Smooth muscle cell (in vitro differentiated cells): ENCODE measurements around the gene ANKRD49. TPM values are rescaled to one million over a fixed set of nuclear protein-coding genes. Genes with fewer than 3 reads are reported as not detected.

Experiments used
- DNase-seq: peaks from one replicate; lab custom pipeline; 2025; ENCODE audit not compliant: unreplicated experiment; lab: John Stamatoyannopoulos, UW
- H2AFZ ChIP-seq: fragments of 200-600 bp; sonication (generic); 2 replicates; pipeline ENCODE4 v1.6.0; 2016; ENCODE audit warnings: antibody characterized with exemption, low read depth, mild to moderate bottlenecking
- H3F3A ChIP-seq: fragments of 200-600 bp; sonication (generic); 2 replicates; pipeline ENCODE4 v1.6.0; 2017; ENCODE audit warnings: antibody characterized with exemption, low read depth
- H3K27ac ChIP-seq: fragments of 200-600 bp; sonication (generic); 2 replicates; pipeline ENCODE4 v1.5.1; 2016; ENCODE audit warnings: low read depth, mild to moderate bottlenecking
- H3K27me3 ChIP-seq: fragments of 200-600 bp; sonication (generic); 2 replicates; pipeline ENCODE4 v1.6.1; 2016; ENCODE audit warnings: low read depth, mild to moderate bottlenecking
- H3K36me3 ChIP-seq: fragments of 200-600 bp; sonication (generic); 2 replicates; pipeline ENCODE4 v1.5.1; 2016; ENCODE audit warnings: low read depth
- H3K4me1 ChIP-seq: fragments of 200-600 bp; sonication (generic); 2 replicates; pipeline ENCODE4 v1.5.1; 2016; ENCODE audit warnings: low read depth
- H3K4me2 ChIP-seq: fragments of 200-600 bp; sonication (generic); 2 replicates; pipeline ENCODE4 v1.6.0; 2016; ENCODE audit warnings: mild to moderate bottlenecking
- H3K4me3 ChIP-seq: fragments of 200-600 bp; sonication (generic); 2 replicates; pipeline ENCODE4 v1.5.1; 2016; ENCODE audit warnings: mild to moderate bottlenecking
- H3K79me2 ChIP-seq: fragments of 200-600 bp; sonication (generic); 2 replicates; pipeline ENCODE4 v1.6.0; 2016; ENCODE audit warnings: low read depth, mild to moderate bottlenecking
- H3K9ac ChIP-seq: fragments of 200-600 bp; sonication (generic); 2 replicates; pipeline ENCODE4 v1.6.0; 2016; ENCODE audit warnings: low read depth
- H3K9me3 ChIP-seq: fragments of 200-600 bp; sonication (generic); replicated peaks from 2 replicates; pipeline ENCODE4 v1.5.1; 2016; ENCODE audit warnings: low read depth
- H4K20me1 ChIP-seq: fragments of 200-600 bp; sonication (generic); 2 replicates; pipeline ENCODE4 v1.6.0; 2016; ENCODE audit warnings: low read depth
- CTCF ChIP-seq: fragments of 200-600 bp; sonication (generic); IDR thresholded peaks from 2 replicates; pipeline ENCODE4 v1.5.1; 2017; ENCODE audit warnings: borderline replicate concordance, mild to moderate bottlenecking, antibody characterized with exemption; ENCODE audit not compliant: insufficient read depth, poor library complexity, severe bottlenecking
- WGBS: methylation state at CpG from one replicate; pipeline ENCODE4 v1.1.7; 2016; ENCODE audit warnings: low lambda C conversion rate; 5-methylcytosine and 5-hydroxymethylcytosine counted together
- polyA plus RNA-seq: library from polyadenylated mRNA; unstranded; fragments of >200 nt; fragmentation: Nextera tagmentation; extraction: Ambion mirVana; gene quantifications from 2 replicates; pipeline ENCODE4 v1.2.1, GENCODE V29; 2016
- total RNA-seq: library from RNA; depleted of rRNA; stranded (reverse); fragments of >200 nt; gene quantifications from 2 replicates; pipeline ENCODE4 v1.2.3, GENCODE V29; 2014

Gene ANKRD49
- total and polyA plus RNA-seq, 2 experiments from 2014 or later: 13.6 to 20.3 TPM

- H3K9ac ChIP-seq: no peak overlapping the region
- H2AFZ ChIP-seq: no peak overlapping the region
- no peak overlapping the region for H3K4me2 ChIP-seq
- H3K4me1 ChIP-seq: no peaks in the 10 kb centered on the region
- H3K4me3 ChIP-seq: no peak overlapping the region
- H3K9me3 ChIP-seq: no peaks in the 10 kb centered on the region
- WGBS: 40% methylated on average over 1 of the region's 1 CpG
- no peak for TF ChIP-seq CTCF
- H3F3A ChIP-seq: no peaks in the 10 kb centered on the region
- peaks cover 31% of the 10 kb centered on the region for H3K27me3 ChIP-seq
- H3K79me2 ChIP-seq: no peaks in the 10 kb centered on the region
- no peaks in the 10 kb centered on the region for H4K20me1 ChIP-seq
- H3K36me3 ChIP-seq: no peaks in the 10 kb centered on the region
- no peak overlapping the region for H3K27ac ChIP-seq
- DNase-seq: no peak
Measured at GRCh38 chr11:94516725-94517124, 22.9 kb downstream of the ANKRD49 start.

GRCh38 chr11:94518300-94518699 is 24.5 kb downstream of the ANKRD49 start:
- H3K27ac ChIP-seq: no peak overlapping the region
- no peak overlapping the region for H3K4me3 ChIP-seq
- TF ChIP-seq CTCF: no peak
- no peak overlapping the region for H3K9ac ChIP-seq
- no peaks in the 10 kb centered on the region for H4K20me1 ChIP-seq
- H3K36me3 ChIP-seq: no peaks in the 10 kb centered on the region
- no peaks in the 10 kb centered on the region for H3F3A ChIP-seq
- H3K4me2 ChIP-seq: no peak overlapping the region
- H3K9me3 ChIP-seq: no peaks in the 10 kb centered on the region
- no peaks in the 10 kb centered on the region for H3K79me2 ChIP-seq
- H3K27me3 ChIP-seq: peaks cover 31% of the 10 kb centered on the region
- 68% methylated on average over 4 of the region's 4 CpGs for WGBS
- H2AFZ ChIP-seq: no peak overlapping the region
- no peak for DNase-seq
- no peaks in the 10 kb centered on the region for H3K4me1 ChIP-seq

- no peak overlapping the region for H3K9ac ChIP-seq
- TF ChIP-seq CTCF: peak; percentile 81
- peak overlapping the region; percentile 81 for H2AFZ ChIP-seq
- H3K9me3 ChIP-seq: no peaks in the 10 kb centered on the region
- no peaks in the 10 kb centered on the region for H3K4me1 ChIP-seq
- H4K20me1 ChIP-seq: no peaks in the 10 kb centered on the region
- H3K4me2 ChIP-seq: peak overlapping the region; percentile 66
- no peak overlapping the region for H3K27ac ChIP-seq
- no peak overlapping the region for H3K4me3 ChIP-seq
- H3K79me2 ChIP-seq: no peaks in the 10 kb centered on the region
- WGBS: 18% methylated on average over 5 of the region's 5 CpGs
- peaks cover 28% of the 10 kb centered on the region for H3K27me3 ChIP-seq
- no peaks in the 10 kb centered on the region for H3F3A ChIP-seq
- no peaks in the 10 kb centered on the region for H3K36me3 ChIP-seq
- DNase-seq: no peak
Measured at GRCh38 chr11:94519478-94520084, 25.8 kb downstream of the ANKRD49 start.

- no peak overlapping the region for H3K27ac ChIP-seq
- DNase-seq: no peak
- H3K27me3 ChIP-seq: peaks cover 8% of the 10 kb centered on the region
- H3K4me1 ChIP-seq: peaks cover 3% of the 10 kb centered on the region
- no peaks in the 10 kb centered on the region for H3F3A ChIP-seq
- no peak overlapping the region for H3K4me2 ChIP-seq
- no peak overlapping the region for H2AFZ ChIP-seq
- peak; percentile 30 for TF ChIP-seq CTCF
- no peaks in the 10 kb centered on the region for H3K36me3 ChIP-seq
- no peak overlapping the region for H3K9ac ChIP-seq
- no peaks in the 10 kb centered on the region for H3K79me2 ChIP-seq
- H3K9me3 ChIP-seq: no peaks in the 10 kb centered on the region
- H3K4me3 ChIP-seq: no peak overlapping the region
- WGBS: 60% methylated on average over 5 of the region's 5 CpGs
- no peaks in the 10 kb centered on the region for H4K20me1 ChIP-seq
Measured at GRCh38 chr11:94521684-94522083, 27.9 kb downstream of the ANKRD49 start.
